ENCODE measurements around the gene ATRNL1.

The ATRNL1 gene

DNA sequence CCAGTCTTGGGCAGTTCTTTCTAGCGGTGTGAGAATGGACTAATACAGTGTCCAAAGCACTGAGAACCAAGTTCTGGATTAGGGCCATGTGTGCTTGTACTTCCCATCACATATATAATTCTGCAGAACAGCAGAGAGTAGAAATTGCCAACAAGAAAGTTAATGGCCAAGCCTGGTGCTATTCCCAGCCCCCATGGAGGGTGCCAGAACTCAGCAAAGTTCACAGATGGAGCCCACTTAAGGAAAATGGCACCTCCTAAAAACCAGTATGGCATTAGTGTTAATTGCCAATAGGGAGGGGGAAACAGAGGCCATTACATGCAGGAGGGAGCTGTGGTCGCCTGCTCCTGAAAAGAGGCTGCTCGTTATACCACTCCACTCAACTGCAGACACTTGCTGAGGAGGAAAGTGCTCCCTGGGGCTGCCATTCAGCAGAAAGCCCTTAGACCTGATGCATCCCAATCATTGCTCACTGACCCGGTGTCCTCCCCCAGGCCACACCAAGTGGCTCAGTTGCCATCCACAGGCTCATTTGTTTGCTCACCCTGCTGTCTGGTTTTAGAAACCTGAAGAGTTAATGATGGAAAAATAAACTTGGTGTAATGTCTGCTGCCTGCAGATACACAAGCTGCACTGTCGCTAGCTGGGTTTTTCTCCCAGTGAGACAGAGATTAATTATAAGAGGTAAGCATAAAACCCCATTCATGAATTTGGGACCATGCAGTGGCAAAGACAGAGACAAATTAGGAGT, 899.2 kb downstream of the ATRNL1 start:
- no peak for ATAC-seq (ENCODE audit: insufficient read depth, low read depth)
- Histone ChIP-seq H3K27me3 (ENCODE audit: insufficient read depth, low read length, poor library complexity) (no peaks in the 10 kb centered on the region), H3K9ac (ENCODE audit: low read depth, low read length) (no peak overlapping the region), H3K4me1 (ENCODE audit: insufficient read depth, low read length) (no peaks in the 10 kb centered on the region), H3K9me3 (ENCODE audit: insufficient read depth, low read length, severe bottlenecking) (no peaks in the 10 kb centered on the region), H3K79me2 (ENCODE audit: insufficient read depth, low read length) (no peaks in the 10 kb centered on the region), H3K4me2 (ENCODE audit: insufficient read depth, low read length) (no peak overlapping the region), H3K36me3 (ENCODE audit: insufficient read depth, low read length) (no peaks in the 10 kb centered on the region), H4K20me1 (ENCODE audit: insufficient read depth, low read length) (no peaks in the 10 kb centered on the region), H3K4me3 (ENCODE audit: low read depth in 1 of 2, low read length in 2 of 2) (no peak overlapping the region), H2AFZ (ENCODE audit: low read depth, low read length) (no peak overlapping the region), H3K27ac (ENCODE audit: low read length) (no peak overlapping the region)
- TF ChIP-seq CTCF (IDR thresholded peaks at IDR 0.05; ENCODE audit: borderline replicate concordance, extremely low read depth, low read length, poor library complexity, severe bottlenecking) (no peak), EZH2 (IDR thresholded peaks at IDR 0.05; ENCODE audit: borderline replicate concordance, low read depth, low read length, severe bottlenecking) (no peak)
- DNase-seq: no peak

GRCh38 chr10:115996031-115996430, 902.9 kb downstream of the ATRNL1 start:
- Histone ChIP-seq H3K9me3 (ENCODE audit: insufficient read depth, low read length, severe bottlenecking) (peaks cover 4% of the 10 kb centered on the region), H3K9ac (ENCODE audit: low read depth, low read length) (no peak overlapping the region), H2AFZ (ENCODE audit: low read depth, low read length) (no peak overlapping the region), H3K27ac (ENCODE audit: low read length) (no peak overlapping the region), H3K4me1 (ENCODE audit: insufficient read depth, low read length) (no peaks in the 10 kb centered on the region), H3K36me3 (ENCODE audit: insufficient read depth, low read length) (no peaks in the 10 kb centered on the region), H4K20me1 (ENCODE audit: insufficient read depth, low read length) (no peaks in the 10 kb centered on the region), H3K4me2 (ENCODE audit: insufficient read depth, low read length) (no peak overlapping the region), H3K79me2 (ENCODE audit: insufficient read depth, low read length) (no peaks in the 10 kb centered on the region), H3K27me3 (ENCODE audit: insufficient read depth, low read length, poor library complexity) (no peaks in the 10 kb centered on the region), H3K4me3 (ENCODE audit: low read depth in 1 of 2, low read length in 2 of 2) (no peak overlapping the region)
- DNase-seq (no peak), ATAC-seq (ENCODE audit: insufficient read depth, low read depth) (no peak)
- TF ChIP-seq EZH2 (IDR thresholded peaks at IDR 0.05; ENCODE audit: borderline replicate concordance, low read depth, low read length, severe bottlenecking): no peak
- TF ChIP-seq CTCF (IDR thresholded peaks at IDR 0.05; ENCODE audit: borderline replicate concordance, extremely low read depth, low read length, poor library complexity, severe bottlenecking): no peak

DNA sequence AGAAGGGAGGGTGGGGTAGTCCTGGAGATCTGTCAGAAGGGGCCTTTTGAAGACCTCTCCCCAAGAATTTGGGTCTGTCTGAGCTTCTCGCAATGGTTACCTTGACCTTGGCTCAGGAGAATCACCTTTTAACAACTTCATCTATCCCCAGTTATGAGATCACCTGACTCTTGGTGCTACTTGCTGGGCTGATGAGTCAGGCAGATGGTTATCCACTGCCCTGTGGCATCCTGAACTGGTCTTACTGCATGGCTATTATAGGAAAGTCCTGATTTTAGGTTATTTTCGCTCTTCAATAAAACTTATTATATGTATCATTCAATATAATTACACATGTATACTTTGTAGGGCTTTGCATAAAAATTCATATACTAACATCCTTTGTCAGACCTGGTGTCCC, 905.1 kb downstream of the ATRNL1 start:
- Histone ChIP-seq H3K4me1 (ENCODE audit: insufficient read depth, low read length) (no peaks in the 10 kb centered on the region), H3K36me3 (ENCODE audit: insufficient read depth, low read length) (no peaks in the 10 kb centered on the region), H3K79me2 (ENCODE audit: insufficient read depth, low read length) (no peaks in the 10 kb centered on the region), H3K27ac (ENCODE audit: low read length) (no peak overlapping the region), H3K27me3 (ENCODE audit: insufficient read depth, low read length, poor library complexity) (no peaks in the 10 kb centered on the region), H3K9ac (ENCODE audit: low read depth, low read length) (no peak overlapping the region), H3K4me2 (ENCODE audit: insufficient read depth, low read length) (no peak overlapping the region), H2AFZ (ENCODE audit: low read depth, low read length) (no peak overlapping the region), H4K20me1 (ENCODE audit: insufficient read depth, low read length) (no peaks in the 10 kb centered on the region), H3K4me3 (ENCODE audit: low read depth in 1 of 2, low read length in 2 of 2) (no peak overlapping the region), H3K9me3 (ENCODE audit: insufficient read depth, low read length, severe bottlenecking) (peaks cover 4% of the 10 kb centered on the region)
- TF ChIP-seq CTCF (IDR thresholded peaks at IDR 0.05; ENCODE audit: borderline replicate concordance, extremely low read depth, low read length, poor library complexity, severe bottlenecking) (no peak), EZH2 (IDR thresholded peaks at IDR 0.05; ENCODE audit: borderline replicate concordance, low read depth, low read length, severe bottlenecking) (no peak)
- ATAC-seq (ENCODE audit: insufficient read depth, low read depth) (no peak), DNase-seq (no peak)
